ENCODE measurements around the gene JHY.

Gene JHY

GRCh38 chr11:122951211-122951610, 68.7 kb downstream of the JHY start:
- no peak for DNase-seq (ENCODE audit: low read depth)

- no peak for DNase-seq (ENCODE audit: low read depth)
Observed at GRCh38 chr11:122954455-122954854, 71.9 kb downstream of the JHY start.

- DNase-seq (ENCODE audit: low read depth) = no peak
Observed at GRCh38 chr11:122963961-122964360, 81.4 kb downstream of the JHY start.

- no peak for DNase-seq (ENCODE audit: low read depth)
Observed at GRCh38 chr11:122976061-122976733, 93.6 kb downstream of the JHY start.

GRCh38 chr11:122976734-122977469, 94.3 kb downstream of the JHY start:
- no peak for DNase-seq (ENCODE audit: low read depth)

- no peak for DNase-seq (ENCODE audit: low read depth)
Observed at GRCh38 chr11:122977470-122978298, 95.1 kb downstream of the JHY start.

- no peak for DNase-seq (ENCODE audit: low read depth)
Observed at GRCh38 chr11:122978299-122978620, 95.7 kb downstream of the JHY start.

- DNase-seq (ENCODE audit: low read depth) = no peak
Observed at GRCh38 chr11:122979103-122979814, 96.7 kb downstream of the JHY start.

- no peak for DNase-seq (ENCODE audit: low read depth)
Observed at GRCh38 chr11:122979815-122980595, 97.4 kb downstream of the JHY start.

- DNase-seq (ENCODE audit: low read depth) = peak; percentile 13
Observed at GRCh38 chr11:122981388-122982264, 99.1 kb downstream of the JHY start, which contains the start of gene BSX. Gene BSX, minus strand, starts transcription at chr11:122981834. Its CDS starts 163 bp downstream, at chr11:122981671.

GRCh38 chr11:122983438-122984185, 101.1 kb downstream of the JHY start:
- DNase-seq (ENCODE audit: low read depth) = no peak

- peak; percentile 9 for DNase-seq (ENCODE audit: low read depth)
Observed at GRCh38 chr11:122984186-122985011, 101.8 kb downstream of the JHY start.

GRCh38 chr11:122995526-122995925, 113.0 kb downstream of the JHY start:
- no peak for DNase-seq (ENCODE audit: low read depth)

- DNase-seq (ENCODE audit: low read depth) = no peak
Observed at GRCh38 chr11:122998727-122999366, 116.3 kb downstream of the JHY start.

- no peak for DNase-seq (ENCODE audit: low read depth)
Observed at GRCh38 chr11:123000721-123001120, 118.2 kb downstream of the JHY start.

GRCh38 chr11:123006860-123007542, 124.4 kb downstream of the JHY start:
- DNase-seq (ENCODE audit: low read depth) = no peak
